Fibroblast of skin of back (primary cell): ENCODE data around the gene TPCN2.

ENCODE experiments used
- DNase-seq: peaks from one replicate; pipeline ENCODE4 v3.0.0-alpha.2; 2013

The TPCN2 gene

GRCh38 chr11:69167130-69167915 is 118.6 kb downstream of the TPCN2 start:
- DNase-seq: peak; percentile 27

GRCh38 chr11:69167916-69168691 is 119.4 kb downstream of the TPCN2 start:
- peak; percentile 48 for DNase-seq

GRCh38 chr11:69169479-69169878 is 120.7 kb downstream of the TPCN2 start:
- DNase-seq: no peak

- no peak for DNase-seq
Measured at GRCh38 chr11:69170704-69171103, 122.0 kb downstream of the TPCN2 start.

GRCh38 chr11:69171476-69172240 is 122.9 kb downstream of the TPCN2 start:
- no peak for DNase-seq

- DNase-seq: peak; percentile 53
Measured at GRCh38 chr11:69172674-69173073, 123.9 kb downstream of the TPCN2 start.

- DNase-seq: no peak
Measured at GRCh38 chr11:69173331-69173730, 124.6 kb downstream of the TPCN2 start.

GRCh38 chr11:69173925-69174581 is 125.3 kb downstream of the TPCN2 start:
- DNase-seq: peak; percentile 84

- no peak for DNase-seq
Measured at GRCh38 chr11:69174841-69175240, 126.1 kb downstream of the TPCN2 start.

GRCh38 chr11:69178819-69179482 is 130.2 kb downstream of the TPCN2 start:
- DNase-seq: no peak

- no peak for DNase-seq
Measured at GRCh38 chr11:69180226-69180625, 131.5 kb downstream of the TPCN2 start.

- no peak for DNase-seq
Measured at GRCh38 chr11:69180726-69181125, 132.0 kb downstream of the TPCN2 start.

GRCh38 chr11:69183613-69184012 is 134.9 kb downstream of the TPCN2 start:
- DNase-seq: no peak
